Naive B cell (primary cell): ENCODE results near the gene EML5. TPM values are rescaled to one million over a fixed set of nuclear protein-coding genes. Genes with fewer than 3 reads are reported as not detected.

ENCODE experiments used
- ATAC-seq, 2 donors: fragments of 150-1000 bp; cut with Tn5 transposase; 2 replicates each; pipeline ENCODE4 v1.10.0; 2021; ENCODE audit warnings: low read depth in 2 of 2, mild to moderate bottlenecking in 2 of 2, moderate library complexity in 2 of 2
- DNase-seq: peaks from one replicate; pipeline ENCODE4 v3.0.0; 2022
- H3K27ac Mint-ChIP-seq, 6 donors: one replicate each; pipeline ENCODE4 v1.8.0; 2020 to 2022; ENCODE audit warnings: mild to moderate bottlenecking in 6 of 6, mixed read lengths in 6 of 6, moderate library complexity in 5 of 6, inconsistent platforms in 2 of 6
- H3K27me3 Mint-ChIP-seq, 3 donors: one replicate each; pipeline ENCODE4 v1.8.0; 2021 to 2022; ENCODE audit warnings: mixed read lengths in 3 of 3, mild to moderate bottlenecking in 1 of 3
- H3K36me3 Mint-ChIP-seq, 2 donors: one replicate each; pipeline ENCODE4 v1.8.0; 2020 to 2022; ENCODE audit warnings: mixed read lengths in 2 of 2, inconsistent platforms in 1 of 2, mild to moderate bottlenecking in 1 of 2
- H3K4me1 Mint-ChIP-seq, 3 donors: one replicate each; pipeline ENCODE4 v1.8.0; 2020 to 2022; ENCODE audit warnings: mixed read lengths in 3 of 3, inconsistent platforms in 1 of 3, mild to moderate bottlenecking in 1 of 3, moderate library complexity in 1 of 3
- H3K4me3 Mint-ChIP-seq, 8 donors: one replicate each; pipeline ENCODE4 v1.8.0; 2020 to 2022; ENCODE audit warnings: mild to moderate bottlenecking in 8 of 8, mixed read lengths in 8 of 8, moderate library complexity in 8 of 8, inconsistent platforms in 2 of 8
- H3K9me3 Mint-ChIP-seq, 7 donors: one replicate each; pipeline ENCODE4 v1.8.0; 2020 to 2022; ENCODE audit warnings: mixed read lengths in 7 of 7, mild to moderate bottlenecking in 5 of 7, inconsistent platforms in 2 of 7, moderate library complexity in 1 of 7
- polyA plus RNA-seq, 6 donors: library from polyadenylated mRNA; unstranded; fragments of 300-500 nt; fragmentation: Illumina TruSeq; gene quantifications; one replicate each; pipeline ENCODE4 v1.2.3, GENCODE V29; 2021; ENCODE audit warnings: low read depth in 6 of 6

Gene EML5
- polyA plus RNA-seq, 6 donors from 2014 or later: 0.31 to 1.3 (median 0.84) TPM

- no peak for ATAC-seq
- Mint-ChIP-seq H3K4me1 (peaks cover 16 to 21% (median 20%) of the 10 kb centered on the region in 3 donors), H3K27ac (no peak overlapping the region)
Measured at GRCh38 chr14:88597601-88598000, 195.2 kb downstream of the EML5 start.

GRCh38 chr14:88597038-88597437 is 195.7 kb downstream of the EML5 start:
- DNase-seq: no peak
- no peak for ATAC-seq
- H3K27me3 Mint-ChIP-seq: no peaks in the 10 kb centered on the region
- H3K4me1 Mint-ChIP-seq: peaks cover 16 to 21% (median 20%) of the 10 kb centered on the region in 3 donors
- H3K4me3 Mint-ChIP-seq: no peak overlapping the region
- peaks cover 0 to 2% (median 0%) of the 10 kb centered on the region in 7 donors for H3K9me3 Mint-ChIP-seq
- peaks cover 36 to 40% of the 10 kb centered on the region in 2 donors for H3K36me3 Mint-ChIP-seq
- H3K27ac Mint-ChIP-seq: peak overlapping the region in 3 of 6 donors; percentile 38 to 86 (median 78)

More at GRCh38 chr14:88597601-88598000, 195.2 kb downstream of the EML5 start:
- no peak for DNase-seq
- H3K36me3 Mint-ChIP-seq: peaks cover 40 to 42% of the 10 kb centered on the region in 2 donors
- peak overlapping the region in 1 of 8 donors; percentile 38 for H3K4me3 Mint-ChIP-seq
- peaks cover 0 to 2% (median 0%) of the 10 kb centered on the region in 7 donors for H3K9me3 Mint-ChIP-seq
- no peaks in the 10 kb centered on the region for H3K27me3 Mint-ChIP-seq

GRCh38 chr14:88592031-88592430 is 200.7 kb downstream of the EML5 start:
- no peaks in the 10 kb centered on the region for H3K27me3 Mint-ChIP-seq
- no peak overlapping the region for H3K4me3 Mint-ChIP-seq
- peaks cover 0 to 2% (median 0%) of the 10 kb centered on the region in 7 donors for H3K9me3 Mint-ChIP-seq
- H3K4me1 Mint-ChIP-seq: peaks cover 0 to 9% (median 2%) of the 10 kb centered on the region in 3 donors
- H3K36me3 Mint-ChIP-seq: peaks cover 18 to 21% of the 10 kb centered on the region in 2 donors
- no peak overlapping the region for H3K27ac Mint-ChIP-seq
- DNase-seq (no peak), ATAC-seq (no peak)

- H3K27me3 Mint-ChIP-seq: no peaks in the 10 kb centered on the region
- no peak for ATAC-seq
- H3K27ac Mint-ChIP-seq: peak overlapping the region in 2 of 6 donors; percentile 7 to 37
- peaks cover 25 to 29% of the 10 kb centered on the region in 2 donors for H3K36me3 Mint-ChIP-seq
- peaks cover 0 to 8% (median 0%) of the 10 kb centered on the region in 3 donors for H3K4me1 Mint-ChIP-seq
- peak overlapping the region in 1 of 8 donors; percentile 12 for H3K4me3 Mint-ChIP-seq
- no peak for DNase-seq
- peaks cover 0 to 2% (median 0%) of the 10 kb centered on the region in 7 donors for H3K9me3 Mint-ChIP-seq
Measured at GRCh38 chr14:88590173-88590572, 202.6 kb downstream of the EML5 start.

GRCh38 chr14:88588081-88588480 is 204.7 kb downstream of the EML5 start:
- H3K27ac Mint-ChIP-seq: peak overlapping the region in 1 of 6 donors; percentile 3
- H3K9me3 Mint-ChIP-seq: peaks cover 0 to 2% (median 0%) of the 10 kb centered on the region in 7 donors
- peak overlapping the region in 1 of 8 donors; percentile 54 for H3K4me3 Mint-ChIP-seq
- H3K4me1 Mint-ChIP-seq: peaks cover 0 to 5% (median 0%) of the 10 kb centered on the region in 3 donors
- H3K36me3 Mint-ChIP-seq: peaks cover 25 to 29% of the 10 kb centered on the region in 2 donors
- ATAC-seq: no peak
- DNase-seq: no peak
- no peaks in the 10 kb centered on the region for H3K27me3 Mint-ChIP-seq

- no peaks in the 10 kb centered on the region for H3K27me3 Mint-ChIP-seq
- H3K27ac Mint-ChIP-seq: no peak overlapping the region
- H3K36me3 Mint-ChIP-seq: peaks cover 19 to 25% of the 10 kb centered on the region in 2 donors
- no peak overlapping the region for H3K4me3 Mint-ChIP-seq
- ATAC-seq (no peak), DNase-seq (no peak)
- no peaks in the 10 kb centered on the region for H3K4me1 Mint-ChIP-seq
- H3K9me3 Mint-ChIP-seq: peaks cover 0 to 2% (median 0%) of the 10 kb centered on the region in 7 donors
Measured at GRCh38 chr14:88584451-88584850, 208.3 kb downstream of the EML5 start.

- no peaks in the 10 kb centered on the region for H3K9me3 Mint-ChIP-seq
- ATAC-seq (no peak), DNase-seq (no peak)
- H3K27me3 Mint-ChIP-seq: no peaks in the 10 kb centered on the region
- no peak overlapping the region for H3K27ac Mint-ChIP-seq
- H3K4me1 Mint-ChIP-seq: no peaks in the 10 kb centered on the region
- H3K4me3 Mint-ChIP-seq: no peak overlapping the region
- peaks cover 36 to 45% of the 10 kb centered on the region in 2 donors for H3K36me3 Mint-ChIP-seq
Measured at GRCh38 chr14:88576222-88576621, 216.5 kb downstream of the EML5 start.

GRCh38 chr14:88572117-88572516 is 220.6 kb downstream of the EML5 start:
- ATAC-seq: no peak
- Mint-ChIP-seq H3K27ac (no peak overlapping the region), H3K36me3 (peaks cover 32 to 40% of the 10 kb centered on the region in 2 donors), H3K4me3 (no peak overlapping the region), H3K9me3 (peaks cover 0 to 6% (median 2%) of the 10 kb centered on the region in 7 donors), H3K27me3 (no peaks in the 10 kb centered on the region), H3K4me1 (peaks cover 0 to 3% (median 0%) of the 10 kb centered on the region in 3 donors)
- no peak for DNase-seq

GRCh38 chr14:88568196-88568595 is 224.6 kb downstream of the EML5 start:
- H3K27ac Mint-ChIP-seq: peak overlapping the region in 1 of 6 donors; percentile 25
- H3K4me3 Mint-ChIP-seq: no peak overlapping the region
- DNase-seq (no peak), ATAC-seq (no peak)
- peaks cover 0 to 6% (median 2%) of the 10 kb centered on the region in 7 donors for H3K9me3 Mint-ChIP-seq
- H3K36me3 Mint-ChIP-seq: peaks cover 23 to 26% of the 10 kb centered on the region in 2 donors
- H3K4me1 Mint-ChIP-seq: peaks cover 12 to 15% (median 13%) of the 10 kb centered on the region in 3 donors
- no peaks in the 10 kb centered on the region for H3K27me3 Mint-ChIP-seq

- H3K4me1 Mint-ChIP-seq: peaks cover 13 to 30% (median 22%) of the 10 kb centered on the region in 3 donors
- H3K9me3 Mint-ChIP-seq: peaks cover 0 to 7% (median 2%) of the 10 kb centered on the region in 7 donors
- H3K27me3 Mint-ChIP-seq: peaks cover 0 to 8% (median 0%) of the 10 kb centered on the region in 3 donors
- peak overlapping the region in 1 of 8 donors; percentile 64 for H3K4me3 Mint-ChIP-seq
- DNase-seq (no peak), ATAC-seq (no peak)
- H3K36me3 Mint-ChIP-seq: peaks cover 11 to 16% of the 10 kb centered on the region in 2 donors
- no peak overlapping the region for H3K27ac Mint-ChIP-seq
Measured at GRCh38 chr14:88565427-88565826, 227.3 kb downstream of the EML5 start.

- H3K36me3 Mint-ChIP-seq: peaks cover 6 to 9% of the 10 kb centered on the region in 2 donors
- peak overlapping the region; percentile 86 to 98 (median 94) for H3K4me3 Mint-ChIP-seq
- H3K27ac Mint-ChIP-seq: peak overlapping the region; percentile 40 to 92 (median 72)
- DNase-seq: no peak
- peaks cover 4 to 13% (median 9%) of the 10 kb centered on the region in 3 donors for H3K27me3 Mint-ChIP-seq
- peaks cover 0 to 7% (median 2%) of the 10 kb centered on the region in 7 donors for H3K9me3 Mint-ChIP-seq
- ATAC-seq: no peak
- H3K4me1 Mint-ChIP-seq: peaks cover 13 to 30% (median 22%) of the 10 kb centered on the region in 3 donors
Measured at GRCh38 chr14:88563845-88564244, 228.9 kb downstream of the EML5 start.

GRCh38 chr14:88562831-88563686 is 229.7 kb downstream of the EML5 start, which contains the start of gene ZC3H14:
TSS of gene ZC3H14 (plus strand) at chr14:88563037. CDS start at chr14:88563134, 97 bp downstream.
- H3K27ac Mint-ChIP-seq: peak within 1 kb of the TSS; percentile 54 to 97 (median 87)
- peak; percentile 86 for DNase-seq
- H3K27me3 Mint-ChIP-seq: peaks cover 6 to 20% (median 12%) of the 10 kb centered on the region in 3 donors
- peak within 1 kb of the TSS; percentile 86 to 98 (median 94) for H3K4me3 Mint-ChIP-seq
- peaks cover 11 to 30% (median 22%) of the 10 kb centered on the region in 3 donors for H3K4me1 Mint-ChIP-seq
- ATAC-seq: peak; percentile 95
- peaks cover 0 to 5% (median 0%) of the 10 kb centered on the region in 7 donors for H3K9me3 Mint-ChIP-seq
- H3K36me3 Mint-ChIP-seq: peaks cover 3 to 4% of the 10 kb centered on the region in 2 donors

- no peak for DNase-seq
- Mint-ChIP-seq H3K4me3 (peak overlapping the region; percentile 86 to 98 (median 94)), H3K36me3 (no peaks in the 10 kb centered on the region), H3K27ac (peak overlapping the region in 4 of 6 donors; percentile 27 to 89 (median 81)), H3K9me3 (peaks cover 0 to 3% (median 0%) of the 10 kb centered on the region in 7 donors), H3K27me3 (peaks cover 6 to 26% (median 12%) of the 10 kb centered on the region in 3 donors), H3K4me1 (peaks cover 10 to 30% (median 27%) of the 10 kb centered on the region in 3 donors)
- no peak for ATAC-seq
Measured at GRCh38 chr14:88562532-88562830, 230.3 kb downstream of the EML5 start.
